GM12878 (cell line): ENCODE results near the gene RAB12. TPM values are rescaled to one million over a fixed set of nuclear protein-coding genes. Genes with fewer than 3 reads are reported as not detected.

Source experiments
- ATAC-seq: fragments of 200-7000 bp; cut with Tn5 transposase; 3 replicates; pipeline ENCODE4 v1.9.1; 2020; ENCODE audit warnings: mild to moderate bottlenecking, moderate library complexity
- BruUV-seq: library from RNA; stranded (reverse); fragments of 400-500 nt; replicated peaks from 2 replicates; lab custom pipeline; 2021; lab: Mats Ljungman, UMichigan
- CTCF ChIA-PET: fragments of 300-600 bp; sonication (Branson Sonifier 250); formaldehyde crosslinking; extraction: SDS; loops from one replicate; lab custom pipeline; 2021; ENCODE audit warnings: inconsistent platforms; lab: Yijun Ruan, JAX
- POLR2A ChIA-PET: fragments of 350-600 bp; formaldehyde crosslinking; extraction: SDS; loops from one replicate; lab custom pipeline; 2021; ENCODE audit warnings: inconsistent platforms; lab: Charles Lee
- RAD21 ChIA-PET: fragments of 300-600 bp; sonication (Branson Sonifier 250); formaldehyde crosslinking; loops from one replicate; lab custom pipeline; 2023; ENCODE audit warnings: antibody characterized with exemption; ENCODE audit not compliant: unreplicated experiment; lab: Charles Lee
- SMC1A ChIA-PET: fragments of 300-600 bp; sonication (Branson Sonifier 250); formaldehyde crosslinking; loops from one replicate; lab custom pipeline; 2023; ENCODE audit not compliant: unreplicated experiment, uncharacterized antibody; lab: Charles Lee
- DNase-seq: peaks from one replicate; pipeline ENCODE4 v3.0.0-alpha.2; 2011; ENCODE audit warnings: low read depth, low spot score
- FAIRE-seq: peaks from 3 replicates; lab custom pipeline; 2011; peaks lifted over from hg19 to GRCh38; lab: Jason Lieb, UNC
- H2AFZ ChIP-seq: 2 replicates; pipeline ENCODE4 v1.6.0; 2011; ENCODE audit warnings: low read depth, low read length, control low read depth; ENCODE audit not compliant: control insufficient read depth
- H3K27ac ChIP-seq: 2 replicates; pipeline ENCODE4 v1.5.1; 2011; ENCODE audit warnings: control low read depth; ENCODE audit not compliant: control insufficient read depth, insufficient read depth
- H3K27me3 ChIP-seq, 2 experiments: replicated peaks in 1 of 2; 2 replicates each; pipeline versions ENCODE4 v1.6.0 to v1.6.1; 2011; ENCODE audit warnings: low read length in 1 of 2; ENCODE audit not compliant: control insufficient read depth in 2 of 2, insufficient read depth in 2 of 2
- H3K36me3 ChIP-seq, 2 experiments: 2 replicates each; pipeline ENCODE4 v1.5.1; 2011; ENCODE audit warnings: low read length in 1 of 2; ENCODE audit not compliant: control insufficient read depth in 2 of 2, insufficient read depth in 2 of 2
- H3K4me1 ChIP-seq: 2 replicates; pipeline ENCODE4 v1.6.1; 2011; ENCODE audit warnings: mild to moderate bottlenecking, low read length, moderate library complexity, mixed read lengths; ENCODE audit not compliant: control insufficient read depth, insufficient read depth
- H3K4me2 ChIP-seq: 2 replicates; pipeline ENCODE4 v1.6.0; 2011; ENCODE audit warnings: control low read depth; ENCODE audit not compliant: control insufficient read depth, insufficient read depth
- H3K4me3 ChIP-seq: fragments of 200-600 bp; sonication (generic); 2 replicates; pipeline ENCODE4 v1.5.1; 2016
- H3K79me2 ChIP-seq: 2 replicates; pipeline ENCODE4 v1.6.0; 2011; ENCODE audit warnings: low read length; ENCODE audit not compliant: control insufficient read depth, insufficient read depth
- H3K9ac ChIP-seq: 2 replicates; pipeline ENCODE4 v1.8.0; 2011; ENCODE audit warnings: low read length, control low read depth, mixed read lengths; ENCODE audit not compliant: control insufficient read depth, insufficient read depth
- H3K9me3 ChIP-seq: replicated peaks from 3 replicates; pipeline ENCODE4 v1.5.1; 2011; ENCODE audit warnings: mild to moderate bottlenecking, low read length; ENCODE audit not compliant: control insufficient read depth, insufficient read depth
- H4K20me1 ChIP-seq: 2 replicates; pipeline ENCODE4 v1.6.0; 2011; ENCODE audit not compliant: control insufficient read depth, insufficient read depth
- BCL11A ChIP-seq: IDR thresholded peaks from 2 replicates; pipeline ENCODE4 v1.6.1; 2011; ENCODE audit warnings: low read depth, low read length
- CBX5 ChIP-seq: sonication (generic); IDR thresholded peaks from 2 replicates; pipeline ENCODE4 v1.6.1; 2016; ENCODE audit warnings: low read depth, moderate library complexity, mild to moderate bottlenecking, inconsistent platforms
- IKZF2 ChIP-seq, 2 experiments: fragments of 450-650 bp; IDR thresholded peaks; 2 replicates each; pipeline ENCODE4 v1.6.1; 2017; ENCODE audit warnings: mild to moderate bottlenecking in 2 of 2, moderate library complexity in 2 of 2
- MEF2A ChIP-seq: IDR thresholded peaks from 2 replicates; pipeline ENCODE4 v1.6.1; 2011; ENCODE audit warnings: low read depth, mild to moderate bottlenecking, low read length, moderate library complexity; ENCODE audit not compliant: insufficient read depth
- NFYB ChIP-seq: IDR thresholded peaks from 2 replicates; pipeline ENCODE4 v1.6.1; 2011; ENCODE audit warnings: low read depth, mild to moderate bottlenecking, low read length, improper control_type of control experiment, moderate library complexity; ENCODE audit not compliant: insufficient read depth
- NR2C2 ChIP-seq: IDR thresholded peaks from 2 replicates; pipeline ENCODE4 v1.6.1; 2011; ENCODE audit warnings: borderline replicate concordance, low read depth; ENCODE audit not compliant: control insufficient read depth, insufficient read length
- PAX8 ChIP-seq: fragments of 450-650 bp; IDR thresholded peaks from 2 replicates; pipeline ENCODE4 v1.6.1; 2017; ENCODE audit warnings: mild to moderate bottlenecking, moderate library complexity
- RELB ChIP-seq: fragments of 450-650 bp; IDR thresholded peaks from 2 replicates; pipeline ENCODE4 v1.6.1; 2017; ENCODE audit warnings: low read depth, mild to moderate bottlenecking, moderate library complexity
- RFX5 ChIP-seq: IDR thresholded peaks from 2 replicates; pipeline ENCODE4 v1.6.1; 2011; ENCODE audit warnings: low read depth, low read length, improper control_type of control experiment
- SIN3A ChIP-seq: IDR thresholded peaks from 2 replicates; pipeline ENCODE4 v1.6.1; 2012; ENCODE audit warnings: low read depth, low read length, improper control_type of control experiment
- TARDBP ChIP-seq: IDR thresholded peaks from 2 replicates; pipeline ENCODE4 v1.6.1; 2016; ENCODE audit warnings: borderline replicate concordance
- ZBTB11 ChIP-seq: fragments of 450-650 bp; formaldehyde crosslinking; IDR thresholded peaks from 2 replicates; pipeline ENCODE4 v1.5.0; 2022; ENCODE audit warnings: mild to moderate bottlenecking, missing genetic modification characterization
- WGBS: methylation state at CpG from one replicate; pipeline ENCODE4 v1.1.6; 2016; ENCODE audit warnings: low lambda C conversion rate; ENCODE audit not compliant: insufficient replicate concordance, insufficient coverage; ENCODE audit errors: missing lambda C conversion rate; 5-methylcytosine and 5-hydroxymethylcytosine counted together
- in situ Hi-C: fragments of 300-500 bp; cut with MboI; formaldehyde crosslinking; loops from 9 replicates; pipeline ENCODE4 v1.14.3; 2018; ENCODE audit warnings: mixed read lengths
- intact Hi-C: fragments of 100-400 bp; cut with micrococcal nuclease; formaldehyde crosslinking; loops from one replicate; pipeline ENCODE4 v1.14.2; 2022; ENCODE audit not compliant: unreplicated experiment
- polyA plus RNA-seq, 11 experiments: library from polyadenylated mRNA; depleted of rRNA in 4 of 11; unstranded in 6 of 11; stranded (reverse) in 5 of 11; fragments of >200 nt; fragmentation: Nextera tagmentation in 4 of 11; fragmentation: Illumina TruSeq in 1 of 11; extraction: Ambion mirVana in 4 of 11; extraction: Trizol in 1 of 11; gene quantifications; 1 replicate in 1 of 11; 2 replicates in 10 of 11; pipeline versions ENCODE4 v1.2.1 to v1.2.3, GENCODE V29; 2011 to 2016; ENCODE audit warnings: inconsistent platforms in 2 of 11, missing spikeins in 2 of 11, low read depth in 1 of 11
- total RNA-seq, 4 experiments: library from RNA; depleted of rRNA in 3 of 4; stranded (reverse); fragments of >200 nt in 3 of 4; fragmentation: Illumina TruSeq in 1 of 4; extraction: Trizol in 1 of 4; gene quantifications; 2 replicates each; pipeline versions ENCODE4 v1.2.1 to v1.2.3, GENCODE V29; 2013 to 2021

RAB12 gene
- total and polyA plus RNA-seq, 10 of the 15 experiments (the other 5 are each of a cell fraction or from before 2014, with no cell fraction given) = 0.71 to 29.8 (median 14.0) TPM

GRCh38 chr18:8686611-8687010 lies 77.4 kb downstream of the RAB12 start:
- Histone ChIP-seq H3K4me1 (no peaks in the 10 kb centered on the region), H3K9ac (no peak overlapping the region), H3K27ac (no peak overlapping the region), H3K4me3 (no peak overlapping the region), H3K4me2 (no peak overlapping the region), H4K20me1 (no peaks in the 10 kb centered on the region), H3K36me3 (no peaks in the 10 kb centered on the region), H3K9me3 (no peaks in the 10 kb centered on the region), H3K79me2 (no peaks in the 10 kb centered on the region), H3K27me3 (peaks cover 0 to 2% of the 10 kb centered on the region in 2 experiments; a peak in 3 of 4 replicates), H2AFZ (no peak overlapping the region)
- ChIA-PET CTCF (interaction anchor here (1.0 to 2.7 kb wide), 3 partner anchors 8 to 301 kb away, joined by 3 to 12 read pairs (median 7); no protein-coding TSS in a partner anchor), RAD21 (interaction anchor here (1.5 kb wide), 1 partner anchor 10 kb away, joined by 3 read pairs; no protein-coding TSS in a partner anchor), SMC1A (no interaction called here), POLR2A (interaction anchor here (0.9 kb wide), 1 partner anchor 14 kb away, joined by 3 read pairs; no protein-coding TSS in a partner anchor)
- ATAC-seq (no peak), FAIRE-seq (no peak), DNase-seq (no peak)
- in situ Hi-C loops (no loop called here), intact Hi-C loops (no loop called here)
- no TSS peak for BruUV-seq
- WGBS = 48% methylated on average over 6 of the region's 6 CpGs
- TF ChIP-seq RFX5 (no peak), PAX8 (no peak), IKZF2 (IDR thresholded peaks at IDR 0.05) (no peak), BCL11A (no peak), NFYB (no peak)

- H3K4me2 ChIP-seq = no peak overlapping the region
- no TSS peak for BruUV-seq
- no peak overlapping the region for H3K27ac ChIP-seq
- no peak overlapping the region for H2AFZ ChIP-seq
- no peak for ATAC-seq
- intact Hi-C loops (no loop called here), in situ Hi-C loops (no loop called here)
- ChIA-PET SMC1A (interaction anchor here (0.6 to 0.7 kb wide), 3 partner anchors 16 to 840 kb away, joined by 3 read pairs; no protein-coding TSS in a partner anchor), RAD21 (interaction anchor here (1.0 kb wide), 1 partner anchor 8 kb away, joined by 3 read pairs; no protein-coding TSS in a partner anchor), CTCF (interaction anchor here (1.4 to 1.9 kb wide), 2 partner anchors 8 to 299 kb away, joined by 4 to 7 read pairs; no protein-coding TSS in a partner anchor), POLR2A (no interaction called here)
- H3K36me3 ChIP-seq = no peaks in the 10 kb centered on the region
- H3K4me1 ChIP-seq = no peaks in the 10 kb centered on the region
- no peak for DNase-seq
- no peaks in the 10 kb centered on the region for H3K79me2 ChIP-seq
- no peaks in the 10 kb centered on the region for H4K20me1 ChIP-seq
- no peaks in the 10 kb centered on the region for H3K9me3 ChIP-seq
- 53% methylated on average over 8 of the region's 8 CpGs for WGBS
- peaks cover 0 to 2% of the 10 kb centered on the region in 2 experiments; a peak in 3 of 4 replicates for H3K27me3 ChIP-seq
- no peak overlapping the region for H3K9ac ChIP-seq
- FAIRE-seq = no peak
- no peak overlapping the region for H3K4me3 ChIP-seq
- TF ChIP-seq IKZF2 (IDR thresholded peaks at IDR 0.05) (no peak), CBX5 (no peak), NR2C2 (no peak), RFX5 (no peak), RELB (no peak), ZBTB11 (CRISPR knock-in tag) (no peak), SIN3A (no peak), MEF2A (no peak), TARDBP (no peak)
Measured at GRCh38 chr18:8688216-8688800, 79.1 kb downstream of the RAB12 start.
